ENCODE data around the gene ESPL1. TPM values are rescaled to one million over a fixed set of nuclear protein-coding genes. Genes with fewer than 3 reads are reported as not detected.

The ESPL1 gene
- total and polyA plus RNA-seq, 2 of the 13 experiments (the other 11 are each of a cell fraction or from before 2014, with no cell fraction given), result 5.8 to 11.5 TPM

- Histone ChIP-seq H2AFZ (ENCODE audit: low read length) (no peak overlapping the region), H3K27ac (ENCODE audit: extremely low read length, insufficient read depth, low read length) (no peak overlapping the region), H3K4me3 (replicated peaks in 1 of 3; ENCODE audit: insufficient read depth in 1 of 3, low read depth in 2 of 3, low read length in 3 of 3) (no peak overlapping the region), H3K4me1 (ENCODE audit: insufficient read depth, low read length) (no peaks in the 10 kb centered on the region), H3K4me2 (ENCODE audit: low read depth, low read length) (no peak overlapping the region), H3K36me3 (replicated peaks in 1 of 2; ENCODE audit: control insufficient read depth in 1 of 2, insufficient read depth in 2 of 2, low read length in 2 of 2) (no peaks in the 10 kb centered on the region), H4K20me1 (ENCODE audit: insufficient read depth, low read length) (no peaks in the 10 kb centered on the region), H3K9me3 (ENCODE audit: low read length) (no peaks in the 10 kb centered on the region), H3K79me2 (ENCODE audit: insufficient read depth, low read length) (no peaks in the 10 kb centered on the region), H3K9ac (ENCODE audit: insufficient read depth, low read depth, low read length) (no peak overlapping the region), H3K27me3 (ENCODE audit: control insufficient read depth in 1 of 2, insufficient read depth in 2 of 2, low read length in 2 of 2) (peaks cover 14 to 80% of the 10 kb centered on the region in 2 experiments)
- ATAC-seq (no peak), FAIRE-seq (no peak), DNase-seq (ENCODE audit: low spot score) (no peak)
- intact Hi-C loops (cut with micrococcal nuclease; ENCODE audit: unreplicated experiment), result no loop called here
- CTCF ChIA-PET (ENCODE audit: low intra/inter-chr PET ratio, low total read pairs), result no interaction called here
- BruUV-seq (replicated peaks), result no TSS peak
- WGBS (ENCODE audit: low lambda C conversion rate), result 0% methylated on average over 6 of the region's 7 CpGs
- POLR2A ChIA-PET, result interaction anchor here (2.2 kb wide), 1 partner anchor 12 kb away, joined by 12 read pairs; the partner anchor contains the start of gene AAAS
- in situ Hi-C loops (cut with HindIII; ENCODE audit: extremely low pct_ligation_motif_present, low pct_unique_long_range_greater_than_20kb), result no loop called here
- TF ChIP-seq CENPX (CRISPR knock-in tag; IDR thresholded peaks at IDR 0.05) (no peak), RBM39 (IDR thresholded peaks at IDR 0.05; ENCODE audit: low read depth, low read length, poor library complexity, severe bottlenecking) (no peak), WIZ (CRISPR knock-in tag; IDR thresholded peaks at IDR 0.05) (no peak), ZXDC (CRISPR knock-in tag; IDR thresholded peaks at IDR 0.05) (no peak), RNF2 (conservative IDR thresholded peaks at IDR 0.05; ENCODE audit: low read depth) (no peak), FOXJ3 (CRISPR knock-in tag; IDR thresholded peaks at IDR 0.05; ENCODE audit: borderline replicate concordance) (no peak), ZNF570 (CRISPR knock-in tag; IDR thresholded peaks at IDR 0.05; ENCODE audit: borderline replicate concordance) (no peak), ZNF30 (CRISPR knock-in tag; IDR thresholded peaks at IDR 0.05) (no peak), NBN (conservative IDR thresholded peaks at IDR 0.05) (no peak), ATAD3A (CRISPR knock-in tag; IDR thresholded peaks at IDR 0.05) (no peak), ELF4 (CRISPR knock-in tag; IDR thresholded peaks at IDR 0.05; ENCODE audit: borderline replicate concordance) (no peak), ZNF468 (CRISPR knock-in tag; IDR thresholded peaks at IDR 0.05) (no peak), ZNF780A (CRISPR knock-in tag; IDR thresholded peaks at IDR 0.05) (no peak), ZNF326 (CRISPR knock-in tag; IDR thresholded peaks at IDR 0.05; ENCODE audit: borderline replicate concordance) (no peak), ZFP36L1 (CRISPR knock-in tag; IDR thresholded peaks at IDR 0.05) (no peak), ZNF34 (CRISPR knock-in tag; IDR thresholded peaks at IDR 0.05; ENCODE audit: borderline replicate concordance) (no peak)
- TF ChIP-seq, protein P1, sequence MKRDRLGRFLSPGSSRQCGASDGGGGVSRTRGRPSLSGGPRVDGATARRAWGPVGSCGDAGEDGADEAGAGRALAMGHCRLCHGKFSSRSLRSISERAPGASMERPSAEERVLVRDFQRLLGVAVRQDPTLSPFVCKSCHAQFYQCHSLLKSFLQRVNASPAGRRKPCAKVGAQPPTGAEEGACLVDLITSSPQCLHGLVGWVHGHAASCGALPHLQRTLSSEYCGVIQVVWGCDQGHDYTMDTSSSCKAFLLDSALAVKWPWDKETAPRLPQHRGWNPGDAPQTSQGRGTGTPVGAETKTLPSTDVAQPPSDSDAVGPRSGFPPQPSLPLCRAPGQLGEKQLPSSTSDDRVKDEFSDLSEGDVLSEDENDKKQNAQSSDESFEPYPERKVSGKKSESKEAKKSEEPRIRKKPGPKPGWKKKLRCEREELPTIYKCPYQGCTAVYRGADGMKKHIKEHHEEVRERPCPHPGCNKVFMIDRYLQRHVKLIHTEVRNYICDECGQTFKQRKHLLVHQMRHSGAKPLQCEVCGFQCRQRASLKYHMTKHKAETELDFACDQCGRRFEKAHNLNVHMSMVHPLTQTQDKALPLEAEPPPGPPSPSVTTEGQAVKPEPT (CRISPR knock-in tag; IDR thresholded peaks at IDR 0.05; ENCODE audit: low read depth), result no peak
These were observed 65.7 kb downstream of the ESPL1 start for GRCh38 chr12:53333845-53334244.

Measured in HepG2 (cell line).